ENCODE data around the gene PKM. TPM values are rescaled to one million over a fixed set of nuclear protein-coding genes. Genes with fewer than 3 reads are reported as not detected.
A peak's percentile ranks its signal among the peaks of the same experiment; 100 is the strongest.

PKM gene
- total and polyA plus RNA-seq, 9 of the 15 experiments (the other 6 are each of a cell fraction or from before 2014, with no cell fraction given): 140 to 825 (median 383) TPM

DNA sequence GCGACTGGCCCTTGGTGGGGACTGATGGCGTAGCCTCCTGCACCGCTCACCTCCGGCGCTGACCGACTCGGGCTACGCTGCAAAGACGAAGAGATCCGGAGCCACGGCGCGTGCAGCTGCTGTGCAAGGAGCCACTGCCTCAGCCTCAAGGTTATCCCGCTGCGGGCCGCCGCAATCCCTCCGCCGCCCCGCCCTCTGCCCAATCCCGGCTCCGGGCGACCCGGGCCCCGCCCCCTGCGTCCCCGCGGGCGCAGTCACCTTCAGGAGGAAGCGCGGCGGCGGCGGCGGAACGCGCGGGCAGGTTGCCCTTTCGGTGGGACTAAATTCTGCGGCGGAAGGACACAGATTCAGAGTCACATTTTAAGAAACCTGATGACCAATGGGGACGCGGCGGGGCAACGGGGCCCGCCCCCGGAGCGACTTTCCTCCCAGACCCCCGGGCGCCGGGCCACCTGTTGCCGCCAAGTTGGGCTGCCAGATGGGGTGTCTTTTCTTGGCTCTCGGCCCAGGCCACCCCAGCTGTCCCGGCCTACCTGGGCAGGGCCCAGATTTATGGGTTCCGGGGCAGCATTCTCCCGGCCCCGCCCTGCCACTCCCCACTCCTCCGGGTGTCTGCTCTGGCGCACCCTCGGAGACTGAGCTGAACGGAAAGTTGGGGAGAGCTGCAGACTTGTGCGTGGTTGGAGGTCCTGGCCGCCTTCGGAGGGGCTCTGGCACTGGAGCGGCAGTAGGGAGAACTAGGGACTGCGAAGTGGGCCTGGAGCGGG is at the start of gene PKM (continued):
- TF ChIP-seq PTRF (tag; IDR thresholded peaks at IDR 0.05) (no peak), POLR2AphosphoS5 (IDR thresholded peaks at IDR 0.05; ENCODE audit: control insufficient read depth, insufficient read depth, low read depth, low read length) (peak; percentile 77), ZNF76 (CRISPR knock-in tag; IDR thresholded peaks at IDR 0.05; ENCODE audit: borderline replicate concordance) (no peak), SPI1 (IDR thresholded peaks at IDR 0.05; ENCODE audit: borderline replicate concordance, low read depth, low read length) (peak; percentile 32; the same call in 1 of the 2 replicates), RBM25 (IDR thresholded peaks at IDR 0.05; ENCODE audit: low read depth, low read length, severe bottlenecking) (peak; percentile 77), PURB (CRISPR knock-in tag; IDR thresholded peaks at IDR 0.05; ENCODE audit: low read depth) (no peak), ZNF507 (tag; conservative IDR thresholded peaks at IDR 0.05) (no peak), NFE2 (IDR thresholded peaks at IDR 0.05; ENCODE audit: low read depth) (no peak), ZNF324 (CRISPR knock-in tag; IDR thresholded peaks at IDR 0.05) (no peak), GTF2F1 (IDR thresholded peaks at IDR 0.05; ENCODE audit: low read depth, low read length) (peak; percentile 61; the same call in 1 of the 2 replicates), SREBF2 (CRISPR knock-in tag; IDR thresholded peaks at IDR 0.05) (no peak), ZNF699 (CRISPR knock-in tag; IDR thresholded peaks at IDR 0.05; ENCODE audit: insufficient replicate concordance) (no peak), PYGO2 (tag; IDR thresholded peaks at IDR 0.05) (no peak), ZNF785 (CRISPR knock-in tag; IDR thresholded peaks at IDR 0.05) (no peak), MXD1 (CRISPR knock-in tag; IDR thresholded peaks at IDR 0.05; ENCODE audit: borderline replicate concordance, poor library complexity, severe bottlenecking) (no peak)
- TF ChIP-seq, protein P1, sequence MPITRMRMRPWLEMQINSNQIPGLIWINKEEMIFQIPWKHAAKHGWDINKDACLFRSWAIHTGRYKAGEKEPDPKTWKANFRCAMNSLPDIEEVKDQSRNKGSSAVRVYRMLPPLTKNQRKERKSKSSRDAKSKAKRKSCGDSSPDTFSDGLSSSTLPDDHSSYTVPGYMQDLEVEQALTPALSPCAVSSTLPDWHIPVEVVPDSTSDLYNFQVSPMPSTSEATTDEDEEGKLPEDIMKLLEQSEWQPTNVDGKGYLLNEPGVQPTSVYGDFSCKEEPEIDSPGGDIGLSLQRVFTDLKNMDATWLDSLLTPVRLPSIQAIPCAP (CRISPR knock-in tag; IDR thresholded peaks at IDR 0.05; ENCODE audit: borderline replicate concordance): no peak
- TF ChIP-seq, protein P2, sequence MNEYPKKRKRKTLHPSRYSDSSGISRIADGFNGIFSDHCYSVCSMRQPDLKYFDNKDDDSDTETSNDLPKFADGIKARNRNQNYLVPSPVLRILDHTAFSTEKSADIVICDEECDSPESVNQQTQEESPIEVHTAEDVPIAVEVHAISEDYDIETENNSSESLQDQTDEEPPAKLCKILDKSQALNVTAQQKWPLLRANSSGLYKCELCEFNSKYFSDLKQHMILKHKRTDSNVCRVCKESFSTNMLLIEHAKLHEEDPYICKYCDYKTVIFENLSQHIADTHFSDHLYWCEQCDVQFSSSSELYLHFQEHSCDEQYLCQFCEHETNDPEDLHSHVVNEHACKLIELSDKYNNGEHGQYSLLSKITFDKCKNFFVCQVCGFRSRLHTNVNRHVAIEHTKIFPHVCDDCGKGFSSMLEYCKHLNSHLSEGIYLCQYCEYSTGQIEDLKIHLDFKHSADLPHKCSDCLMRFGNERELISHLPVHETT (CRISPR knock-in tag; conservative IDR thresholded peaks at IDR 0.05 in 1 of 2, IDR thresholded peaks at IDR 0.05 in 1 of 2): peak in 1 of 2 experiments; percentile 58; a peak in 1 of 4 replicates
- TF ChIP-seq, protein P3, sequence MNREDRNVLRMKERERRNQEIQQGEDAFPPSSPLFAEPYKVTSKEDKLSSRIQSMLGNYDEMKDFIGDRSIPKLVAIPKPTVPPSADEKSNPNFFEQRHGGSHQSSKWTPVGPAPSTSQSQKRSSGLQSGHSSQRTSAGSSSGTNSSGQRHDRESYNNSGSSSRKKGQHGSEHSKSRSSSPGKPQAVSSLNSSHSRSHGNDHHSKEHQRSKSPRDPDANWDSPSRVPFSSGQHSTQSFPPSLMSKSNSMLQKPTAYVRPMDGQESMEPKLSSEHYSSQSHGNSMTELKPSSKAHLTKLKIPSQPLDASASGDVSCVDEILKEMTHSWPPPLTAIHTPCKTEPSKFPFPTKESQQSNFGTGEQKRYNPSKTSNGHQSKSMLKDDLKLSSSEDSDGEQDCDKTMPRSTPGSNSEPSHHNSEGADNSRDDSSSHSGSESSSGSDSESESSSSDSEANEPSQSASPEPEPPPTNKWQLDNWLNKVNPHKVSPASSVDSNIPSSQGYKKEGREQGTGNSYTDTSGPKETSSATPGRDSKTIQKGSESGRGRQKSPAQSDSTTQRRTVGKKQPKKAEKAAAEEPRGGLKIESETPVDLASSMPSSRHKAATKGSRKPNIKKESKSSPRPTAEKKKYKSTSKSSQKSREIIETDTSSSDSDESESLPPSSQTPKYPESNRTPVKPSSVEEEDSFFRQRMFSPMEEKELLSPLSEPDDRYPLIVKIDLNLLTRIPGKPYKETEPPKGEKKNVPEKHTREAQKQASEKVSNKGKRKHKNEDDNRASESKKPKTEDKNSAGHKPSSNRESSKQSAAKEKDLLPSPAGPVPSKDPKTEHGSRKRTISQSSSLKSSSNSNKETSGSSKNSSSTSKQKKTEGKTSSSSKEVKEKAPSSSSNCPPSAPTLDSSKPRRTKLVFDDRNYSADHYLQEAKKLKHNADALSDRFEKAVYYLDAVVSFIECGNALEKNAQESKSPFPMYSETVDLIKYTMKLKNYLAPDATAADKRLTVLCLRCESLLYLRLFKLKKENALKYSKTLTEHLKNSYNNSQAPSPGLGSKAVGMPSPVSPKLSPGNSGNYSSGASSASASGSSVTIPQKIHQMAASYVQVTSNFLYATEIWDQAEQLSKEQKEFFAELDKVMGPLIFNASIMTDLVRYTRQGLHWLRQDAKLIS (CRISPR knock-in tag; IDR thresholded peaks at IDR 0.05): no peak
